Stimulated activated CD4-positive, alpha-beta T cell treated with anti-CD3 and anti-CD28 coated beads, Interleukin-1b, Interleukin-23, amount 100 ng/mL, for 4 hours (primary cell): ENCODE measurements around the gene PPME1.
"Not testable (repeated sequence)": the region's sequence is repeated elsewhere in the genome, so short reads cannot be mapped to it uniquely, and the experiment has no call there.

ENCODE experiments used
- DNase-seq, 2 donors: peaks; one replicate each; pipeline ENCODE4 v3.0.0-alpha.2; 2020; ENCODE audit warnings: low read depth in 2 of 2

Gene PPME1

GRCh38 chr11:74170694-74171629 lies at the start of gene PPME1, which contains the start of gene C2CD3:
Gene PPME1, plus strand, starts transcription at chr11:74171289. Its CDS starts 133 bp downstream, at chr11:74171422.
Gene C2CD3, minus strand, starts transcription at chr11:74171002. Its CDS starts 210 bp downstream, at chr11:74170792.
- peak; percentile 87 to 92 for DNase-seq

GRCh38 chr11:74121804-74122203 lies 49.3 kb upstream of the PPME1 start:
- no peak for DNase-seq

GRCh38 chr11:74123008-74123448 lies 48.1 kb upstream of the PPME1 start:
- no peak for DNase-seq

GRCh38 chr11:74129121-74129520 lies 42.0 kb upstream of the PPME1 start:
- not testable (repeated sequence) for DNase-seq

- DNase-seq: no peak
Observed at GRCh38 chr11:74132833-74133232, 38.3 kb upstream of the PPME1 start.

- no peak for DNase-seq
Observed at GRCh38 chr11:74133436-74133835, 37.7 kb upstream of the PPME1 start.

- no peak for DNase-seq
Observed at GRCh38 chr11:74134661-74135060, 36.4 kb upstream of the PPME1 start.

- no peak for DNase-seq
Observed at GRCh38 chr11:74135127-74135840, 35.8 kb upstream of the PPME1 start.

- no peak for DNase-seq
Observed at GRCh38 chr11:74138021-74138420, 33.1 kb upstream of the PPME1 start.

- DNase-seq: no peak
Observed at GRCh38 chr11:74138572-74138971, 32.5 kb upstream of the PPME1 start.

- no peak for DNase-seq
Observed at GRCh38 chr11:74139151-74139918, 31.8 kb upstream of the PPME1 start.

- DNase-seq: not testable (repeated sequence)
Observed at GRCh38 chr11:74139919-74140431, 31.1 kb upstream of the PPME1 start.

- DNase-seq: no peak
Observed at GRCh38 chr11:74141241-74141695, 29.8 kb upstream of the PPME1 start.

- no peak for DNase-seq
Observed at GRCh38 chr11:74141908-74142307, 29.2 kb upstream of the PPME1 start.

GRCh38 chr11:74142624-74143023 lies 28.5 kb upstream of the PPME1 start:
- DNase-seq: no peak

GRCh38 chr11:74144592-74144991 lies 26.5 kb upstream of the PPME1 start:
- no peak for DNase-seq

GRCh38 chr11:74147199-74147929 lies 23.7 kb upstream of the PPME1 start:
- DNase-seq: no peak

- no peak for DNase-seq
Observed at GRCh38 chr11:74153224-74153623, 17.9 kb upstream of the PPME1 start.

GRCh38 chr11:74154620-74155281 lies 16.3 kb upstream of the PPME1 start:
- no peak for DNase-seq

- DNase-seq: no peak
Observed at GRCh38 chr11:74157169-74157568, 13.9 kb upstream of the PPME1 start.
